Sigmoid colon (tissue), 4 donors: ENCODE results near the gene RFT1.

Experiments used
- CTCF ChIP-seq, 4 experiments: fragments of 450-650 bp in 3 of 4; fragments of 200-600 bp in 1 of 4; IDR thresholded peaks; one replicate each; pipeline ENCODE4 v1.5.1; 2016 to 2019; ENCODE audit warnings: antibody characterized with exemption in 4 of 4, mild to moderate bottlenecking in 3 of 4, moderate library complexity in 2 of 4
- EP300 ChIP-seq, 4 donors: sonication (generic); formaldehyde crosslinking; IDR thresholded peaks; one replicate each; pipeline ENCODE4 v1.6.1; 2017; ENCODE audit warnings: antibody characterized with exemption in 4 of 4
- POLR2A ChIP-seq, 2 donors: fragments of 450-650 bp; IDR thresholded peaks; one replicate each; pipeline ENCODE4 v1.6.1; 2016; ENCODE audit warnings: antibody characterized with exemption in 2 of 2, mild to moderate bottlenecking in 2 of 2, moderate library complexity in 2 of 2
- POLR2AphosphoS5 ChIP-seq, 4 donors: sonication (generic); formaldehyde crosslinking; IDR thresholded peaks; one replicate each; pipeline ENCODE4 v1.6.1; 2017; ENCODE audit warnings: antibody characterized with exemption in 4 of 4

GRCh38 chr3:53123510-53123909, 6.7 kb downstream of the RFT1 start:
- TF ChIP-seq EP300 (IDR thresholded peaks at IDR 0.05) (no peak), CTCF (IDR thresholded peaks at IDR 0.05) (no peak), POLR2A (IDR thresholded peaks at IDR 0.05) (no peak), POLR2AphosphoS5 (IDR thresholded peaks at IDR 0.05) (no peak)
